AG10803 (cell line): ENCODE data around the gene NOP56.
A peak's percentile ranks its signal among the peaks of the same experiment; 100 is the strongest.

ENCODE experiments used
- DNase-seq: peaks from one replicate; pipeline ENCODE4 v3.0.0; 2010; ENCODE audit warnings: low read depth
- H3K4me3 ChIP-seq: 2 replicates; pipeline ENCODE4 v1.5.1; 2011; ENCODE audit warnings: mild to moderate bottlenecking, low read length, control low read depth
- CTCF ChIP-seq: conservative IDR thresholded peaks from 2 replicates; pipeline ENCODE4 v1.5.1; 2011; ENCODE audit warnings: mild to moderate bottlenecking, low read length, control low read depth, inconsistent platforms

Gene NOP56

GRCh38 chr20:2687514-2687913 lies 35.1 kb downstream of the NOP56 start:
- H3K4me3 ChIP-seq = no peak overlapping the region
- DNase-seq = no peak
- no peak for TF ChIP-seq CTCF

GRCh38 chr20:2688041-2688591 lies 35.7 kb downstream of the NOP56 start:
- peak; percentile 42 for TF ChIP-seq CTCF
- DNase-seq = no peak
- H3K4me3 ChIP-seq = no peak overlapping the region

- TF ChIP-seq CTCF = no peak
- no peak overlapping the region for H3K4me3 ChIP-seq
These were observed 37.8 kb downstream of the NOP56 start for GRCh38 chr20:2690213-2690612.

GRCh38 chr20:2690718-2691117 lies 38.3 kb downstream of the NOP56 start:
- no peak overlapping the region for H3K4me3 ChIP-seq
- DNase-seq = no peak
- TF ChIP-seq CTCF = no peak

More at GRCh38 chr20:2690213-2690612, 37.8 kb downstream of the NOP56 start:
- DNase-seq = no peak

GRCh38 chr20:2691127-2691526 lies 38.7 kb downstream of the NOP56 start:
- TF ChIP-seq CTCF = no peak
- no peak for DNase-seq
- H3K4me3 ChIP-seq = no peak overlapping the region

GRCh38 chr20:2691663-2692035 lies 39.2 kb downstream of the NOP56 start:
- H3K4me3 ChIP-seq = no peak overlapping the region
- no peak for TF ChIP-seq CTCF
- DNase-seq = no peak

- peak within 1 kb of the TSS; percentile 34 for H3K4me3 ChIP-seq
- DNase-seq = no peak
- TF ChIP-seq CTCF = no peak
These were observed 39.8 kb downstream of the NOP56 start, which contains the start of gene EBF4 for GRCh38 chr20:2692036-2692885. Gene EBF4, plus strand, starts transcription at chr20:2692780. Its CDS starts 866 bp downstream, at chr20:2693646.
